Psoas muscle (tissue), 8 donors: ENCODE results near the gene TNFRSF17. TPM values are rescaled to one million over a fixed set of nuclear protein-coding genes. Genes with fewer than 3 reads are reported as not detected.

Experiments
- ATAC-seq, 4 donors: fragments of 200-7000 bp; cut with Tn5 transposase; one replicate each; pipeline ENCODE4 v1.9.1; 2020; ENCODE audit warnings: moderate library complexity in 3 of 4, mild to moderate bottlenecking in 2 of 4
- DNase-seq, 2 donors: peaks; one replicate each; pipeline ENCODE4 v3.0.0-alpha.2; 2020
- H3K27ac ChIP-seq: fragments of 200-600 bp; one replicate; pipeline ENCODE4 v1.8.0; 2022
- H3K27me3 ChIP-seq, 3 donors: fragments of 200-600 bp in 1 of 3; one replicate each; pipeline versions ENCODE4 v1.6.1 to v1.8.0; 2013 to 2022; ENCODE audit warnings: low read length in 2 of 3, mild to moderate bottlenecking in 2 of 3, moderate library complexity in 1 of 3; ENCODE audit not compliant: insufficient read depth in 3 of 3
- H3K36me3 ChIP-seq, 2 donors: fragments of 200-600 bp in 1 of 2; one replicate each; pipeline versions ENCODE4 v1.6.1 to v1.8.0; 2013 to 2022; ENCODE audit warnings: low read depth in 1 of 2, mild to moderate bottlenecking in 1 of 2, moderate library complexity in 1 of 2; ENCODE audit not compliant: insufficient read depth in 1 of 2
- H3K4me1 ChIP-seq: fragments of 200-600 bp; one replicate; pipeline ENCODE4 v1.8.0; 2022
- H3K4me3 ChIP-seq: fragments of 200-600 bp; one replicate; pipeline ENCODE4 v1.8.0; 2022; ENCODE audit warnings: mild to moderate bottlenecking
- H3K9me3 ChIP-seq: fragments of 200-600 bp; one replicate; pipeline ENCODE4 v1.8.0; 2022
- WGBS, 3 donors: extraction: QIAGEN DNeasy Blood & Tissue Kit; methylation state at CpG; one replicate each; pipeline versions ENCODE4 v1.1.6 to v1.1.7; 2013; 5-methylcytosine and 5-hydroxymethylcytosine counted together
- intact Hi-C, 2 donors: fragments of 100-400 bp; cut with DNase I; formaldehyde crosslinking; loops; one replicate each; pipeline versions ENCODE4 v1.11.0 to v1.14.2; 2022
- polyA plus RNA-seq, 3 donors: library from polyadenylated mRNA; stranded (reverse); fragments of 200-250 nt; gene quantifications; one replicate each; pipeline ENCODE4 v1.2.3, GENCODE V29; 2013
- total RNA-seq, 4 donors: library from RNA; stranded (reverse); fragmentation: NEBNext Ultra II Directional in 2 of 4; extraction: Animal tissue kit (Norgen Biotek cat#: 25700) in 2 of 4; gene quantifications; one replicate each; pipeline versions ENCODE4 v1.2.1 to v1.2.4, GENCODE V29; 2021 to 2023
- TF ChIP-seq, protein P1 (sequence below): fragments of 200-600 bp; IDR thresholded peaks from one replicate; pipeline ENCODE4 v1.8.0; 2022; ENCODE audit warnings: antibody characterized with exemption
- donor health status: healthy with polysubstance abuse.
- donor health status: DM: no; HTN: no; CAD: no; lungs with moderate emphysema.
- donor health status: Bipolar disorder and iron deficiency.
- donor health status: healthy.
- donor health status: DM: yes; HTN: yes; CAD: no.
- donor health status: DM: no; HTN: no; CAD: no.
- donor health status: DM: no; HTN: no; CAD: no.
- donor health status: DM: yes; HTN: yes; CAD: no.

The TNFRSF17 gene
- total and polyA plus RNA-seq, 7 donors, result 0.08 to 0.13 TPM; not detected in 5

DNA sequence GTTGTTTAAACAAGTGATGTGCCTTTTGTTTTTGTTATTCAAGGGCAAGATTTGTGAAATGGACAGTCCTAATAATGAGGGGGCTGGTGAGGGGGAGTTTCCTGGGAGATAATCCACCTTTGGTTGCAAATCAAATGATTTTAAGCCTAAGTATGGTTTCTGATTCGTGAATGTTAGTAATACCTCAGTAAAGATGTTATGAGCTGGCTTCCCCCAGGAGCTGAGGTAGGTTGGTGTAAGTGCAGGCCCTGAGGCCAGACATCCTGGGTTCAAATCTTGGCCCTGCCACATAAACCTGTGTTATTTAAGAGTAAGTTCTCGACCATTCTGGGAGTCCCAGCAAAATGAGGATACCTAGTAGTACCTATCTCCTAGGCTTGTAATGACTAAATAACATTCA, 13.1 kb downstream of the TNFRSF17 start:
- WGBS, 3 donors, result 73 to 93% (median 78%) methylated on average over 2 of the region's 2 CpGs
- Histone ChIP-seq H3K9me3 (no peaks in the 10 kb centered on the region), H3K4me3 (peak overlapping the region; percentile 80)

DNA sequence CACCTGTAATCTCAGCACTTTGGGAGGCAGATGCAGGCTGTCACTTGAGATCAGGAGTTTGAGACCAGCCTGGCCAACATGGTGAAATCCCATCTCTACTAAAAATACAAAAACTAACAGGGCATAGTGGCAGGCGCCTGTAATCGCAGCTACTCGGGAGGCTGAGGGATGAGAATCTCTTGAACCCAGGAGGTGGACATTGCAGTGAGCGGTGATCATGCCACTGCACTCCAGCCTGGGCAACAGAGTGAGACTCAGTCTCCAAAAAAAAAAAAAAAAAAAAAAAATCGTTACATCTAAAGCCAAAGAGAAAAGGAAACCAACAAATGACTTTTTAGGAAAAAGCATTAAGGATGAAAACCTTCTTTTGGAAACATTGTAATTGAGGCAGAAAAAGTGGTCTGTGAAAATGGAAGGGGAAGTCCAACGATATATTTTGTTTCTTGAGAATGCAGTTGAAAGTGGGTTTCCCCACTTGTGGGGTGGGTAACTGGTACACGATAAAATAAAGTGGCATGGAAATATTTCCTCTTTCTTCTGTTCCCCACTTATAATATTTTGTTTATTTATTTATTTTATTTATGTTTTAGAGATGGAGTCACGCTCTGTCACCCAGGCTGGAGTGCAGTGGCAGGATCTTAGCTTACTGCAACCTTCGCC, 14.1 kb downstream of the TNFRSF17 start:
- peaks cover 12% of the 10 kb centered on the region for H3K4me1 ChIP-seq
- TF ChIP-seq, protein P1, sequence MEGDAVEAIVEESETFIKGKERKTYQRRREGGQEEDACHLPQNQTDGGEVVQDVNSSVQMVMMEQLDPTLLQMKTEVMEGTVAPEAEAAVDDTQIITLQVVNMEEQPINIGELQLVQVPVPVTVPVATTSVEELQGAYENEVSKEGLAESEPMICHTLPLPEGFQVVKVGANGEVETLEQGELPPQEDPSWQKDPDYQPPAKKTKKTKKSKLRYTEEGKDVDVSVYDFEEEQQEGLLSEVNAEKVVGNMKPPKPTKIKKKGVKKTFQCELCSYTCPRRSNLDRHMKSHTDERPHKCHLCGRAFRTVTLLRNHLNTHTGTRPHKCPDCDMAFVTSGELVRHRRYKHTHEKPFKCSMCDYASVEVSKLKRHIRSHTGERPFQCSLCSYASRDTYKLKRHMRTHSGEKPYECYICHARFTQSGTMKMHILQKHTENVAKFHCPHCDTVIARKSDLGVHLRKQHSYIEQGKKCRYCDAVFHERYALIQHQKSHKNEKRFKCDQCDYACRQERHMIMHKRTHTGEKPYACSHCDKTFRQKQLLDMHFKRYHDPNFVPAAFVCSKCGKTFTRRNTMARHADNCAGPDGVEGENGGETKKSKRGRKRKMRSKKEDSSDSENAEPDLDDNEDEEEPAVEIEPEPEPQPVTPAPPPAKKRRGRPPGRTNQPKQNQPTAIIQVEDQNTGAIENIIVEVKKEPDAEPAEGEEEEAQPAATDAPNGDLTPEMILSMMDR, result no peak
- H3K27me3 ChIP-seq, result no peaks in the 10 kb centered on the region
- 72 to 88% (median 82%) methylated on average over 9 of the region's 9 CpGs for WGBS, 3 donors
- DNase-seq, result no peak
- H3K9me3 ChIP-seq, result no peaks in the 10 kb centered on the region
- no peak overlapping the region for H3K4me3 ChIP-seq
- no peak for ATAC-seq
- intact Hi-C loops, result loop anchor here in 1 of 2 donors (5.0 kb wide), 1 partner anchor 83 kb away; no protein-coding TSS in a partner anchor
- H3K27ac ChIP-seq, result no peak overlapping the region
- no peaks in the 10 kb centered on the region for H3K36me3 ChIP-seq

More for the DNA sequence above, 13.1 kb downstream of the TNFRSF17 start:
- no peak for DNase-seq
- TF ChIP-seq, protein P1, result no peak
- Histone ChIP-seq H3K27ac (peak overlapping the region; percentile 80), H3K36me3 (peaks cover 0 to 5% of the 10 kb centered on the region in 2 donors), H3K4me1 (peaks cover 12% of the 10 kb centered on the region), H3K27me3 (no peaks in the 10 kb centered on the region)
- no peak for ATAC-seq
- intact Hi-C loops, result loop anchor here in 1 of 2 donors (5.0 kb wide), 1 partner anchor 84 kb away; no protein-coding TSS in a partner anchor

DNA sequence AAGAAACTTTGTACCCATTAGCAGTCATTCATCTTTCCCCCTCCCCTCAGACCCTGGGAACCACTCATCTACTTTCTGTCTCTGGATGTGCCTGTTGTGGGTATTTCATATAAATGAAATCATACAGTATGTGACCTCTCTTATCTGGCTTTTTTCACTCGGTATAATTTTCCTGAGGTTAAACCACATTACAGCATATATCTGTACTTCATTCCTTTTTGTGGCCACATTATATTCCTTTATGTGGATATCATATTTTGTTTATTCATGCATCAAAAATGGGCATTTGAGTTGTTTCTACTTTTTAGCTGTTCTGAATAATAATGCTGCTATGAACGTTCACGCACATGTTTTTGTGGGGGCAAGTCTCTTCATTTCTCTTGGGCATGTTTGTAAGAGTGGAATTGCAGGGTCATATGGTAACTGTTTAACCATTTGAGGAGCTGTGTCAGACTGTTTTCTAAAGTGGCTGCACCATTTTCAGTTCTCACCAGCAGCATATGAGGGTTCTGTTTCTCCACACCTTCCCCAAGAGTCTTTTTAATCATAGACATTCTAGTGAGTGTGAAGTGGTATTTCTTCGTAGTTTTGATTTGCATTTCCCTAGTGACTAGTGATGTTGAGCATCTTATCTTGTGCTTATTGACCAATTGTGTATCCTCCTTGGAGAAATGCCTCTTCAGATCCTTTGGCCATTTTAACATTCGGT, 15.3 kb downstream of the TNFRSF17 start:
- Histone ChIP-seq H3K4me1 (peaks cover 17% of the 10 kb centered on the region), H3K27ac (no peak overlapping the region), H3K9me3 (no peaks in the 10 kb centered on the region), H3K36me3 (no peaks in the 10 kb centered on the region), H3K4me3 (no peak overlapping the region), H3K27me3 (no peaks in the 10 kb centered on the region)
- ATAC-seq (no peak), DNase-seq (no peak)
- TF ChIP-seq, protein P1, result no peak
- intact Hi-C loops, result no loop called here
- 82 to 87% (median 83%) methylated on average over 5 of the region's 5 CpGs for WGBS, 3 donors

DNA sequence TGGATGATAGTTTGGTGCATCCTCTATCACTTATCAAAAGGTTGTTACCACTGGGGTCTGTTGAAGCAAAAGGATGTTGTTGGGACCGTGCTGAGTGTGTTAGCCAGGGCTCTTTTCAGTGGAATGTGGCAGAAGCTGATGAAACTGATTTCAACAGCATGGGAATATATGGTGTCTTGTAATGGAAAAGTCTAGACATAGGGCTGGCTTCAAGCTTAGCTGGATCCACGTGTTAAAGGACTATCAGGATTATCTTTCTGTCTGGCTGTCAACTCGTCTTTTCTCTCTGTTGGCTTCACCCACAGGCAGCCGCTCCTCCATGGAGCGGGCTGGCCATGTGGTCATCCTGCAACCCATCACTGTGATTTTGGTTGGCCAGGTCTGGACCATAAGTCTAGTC, 20.2 kb downstream of the TNFRSF17 start:
- Histone ChIP-seq H3K9me3 (no peaks in the 10 kb centered on the region), H3K36me3 (no peaks in the 10 kb centered on the region), H3K27ac (no peak overlapping the region), H3K4me1 (peaks cover 5% of the 10 kb centered on the region), H3K27me3 (no peaks in the 10 kb centered on the region), H3K4me3 (no peak overlapping the region)
- DNase-seq (no peak), ATAC-seq (no peak)
- 49 to 61% (median 58%) methylated on average over 5 of the region's 5 CpGs for WGBS, 3 donors
- intact Hi-C loops, result no loop called here
- TF ChIP-seq, protein P1, result no peak
